Hippocampal formation (tissue), 2 donors: ENCODE results near the gene CARD14.
"Not testable (repeated sequence)": the region's sequence is repeated elsewhere in the genome, so short reads cannot be mapped to it uniquely, and the experiment has no call there.

Source experiments
- DNase-seq, 2 donors: peaks; one replicate each; lab custom pipeline; 2025; lab: John Stamatoyannopoulos, UW

The CARD14 gene

DNA sequence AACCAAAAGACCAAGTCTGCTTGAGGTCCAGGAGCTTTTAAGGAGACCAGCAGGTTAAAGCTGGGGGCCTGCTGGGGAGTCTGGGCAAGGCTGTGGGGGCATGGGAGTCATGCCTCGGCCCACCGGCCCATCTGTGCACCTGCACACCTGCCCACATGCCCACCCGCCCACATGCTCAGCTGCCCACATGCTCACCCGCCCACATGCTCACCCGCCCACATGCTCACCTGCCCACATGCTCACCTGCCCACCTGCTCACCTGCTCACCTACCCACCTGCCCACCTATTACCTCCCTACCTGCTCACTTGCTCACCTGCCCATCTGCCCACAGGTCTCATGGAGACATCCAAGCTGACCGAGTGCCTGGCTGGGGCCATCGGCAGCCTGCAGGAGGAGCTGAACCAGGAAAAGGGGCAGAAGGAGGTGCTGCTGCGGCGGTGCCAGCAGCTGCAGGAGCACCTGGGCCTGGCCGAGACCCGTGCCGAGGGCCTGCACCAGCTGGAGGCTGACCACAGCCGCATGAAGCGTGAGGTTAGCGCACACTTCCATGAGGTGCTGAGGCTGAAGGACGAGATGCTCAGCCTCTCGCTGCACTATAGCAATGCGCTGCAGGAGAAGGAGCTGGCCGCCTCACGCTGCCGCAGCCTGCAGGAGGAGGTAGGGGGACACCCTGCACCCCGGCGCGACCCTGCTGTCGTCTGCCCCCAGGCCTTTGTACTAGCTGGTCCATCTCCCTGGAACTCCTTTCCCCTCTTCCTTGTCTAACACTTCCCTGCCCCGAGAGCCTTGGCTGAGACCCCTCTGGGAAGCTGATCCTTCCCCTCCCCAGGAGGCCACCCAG is 14.0 kb downstream of the CARD14 start:
- no peak for DNase-seq

DNA sequence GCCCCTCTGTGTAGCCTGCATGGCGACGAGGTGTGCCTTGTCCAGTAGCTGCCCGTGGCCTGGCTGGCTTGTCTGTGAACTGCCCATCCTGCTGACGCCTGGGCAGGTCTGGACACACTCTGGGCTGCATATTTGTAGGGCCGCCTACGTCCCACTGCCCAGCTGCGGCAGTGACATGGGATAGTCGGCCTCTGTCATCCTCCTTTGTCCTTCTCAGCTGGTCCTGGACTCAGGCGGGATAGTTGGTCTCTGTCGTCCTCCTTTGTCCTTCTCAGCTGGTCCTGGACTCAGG is 14.5 kb downstream of the CARD14 start:
- DNase-seq: no peak

DNA sequence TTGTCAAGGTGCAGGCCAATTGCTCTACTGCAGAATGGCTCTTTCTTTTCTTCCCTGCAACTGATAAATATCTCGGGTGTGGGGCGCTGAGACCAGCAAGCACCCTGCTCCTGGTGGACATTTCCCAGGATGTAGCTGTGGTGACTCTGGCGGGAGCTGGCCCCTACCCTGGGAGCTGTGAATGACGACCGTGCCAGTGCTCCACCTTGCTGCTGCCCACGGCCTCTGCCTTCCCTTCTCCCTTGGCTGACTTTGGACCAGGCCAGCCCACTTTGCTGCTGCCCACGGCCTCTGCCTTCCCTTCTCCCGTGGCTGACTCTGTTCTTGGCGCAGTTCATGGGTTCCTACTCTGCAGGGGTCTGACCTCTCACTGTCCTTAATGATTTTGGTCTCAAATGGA is 16.1 kb downstream of the CARD14 start:
- no peak for DNase-seq

GRCh38 chr17:80187090-80187489 is 17.3 kb downstream of the CARD14 start:
- no peak for DNase-seq

DNA sequence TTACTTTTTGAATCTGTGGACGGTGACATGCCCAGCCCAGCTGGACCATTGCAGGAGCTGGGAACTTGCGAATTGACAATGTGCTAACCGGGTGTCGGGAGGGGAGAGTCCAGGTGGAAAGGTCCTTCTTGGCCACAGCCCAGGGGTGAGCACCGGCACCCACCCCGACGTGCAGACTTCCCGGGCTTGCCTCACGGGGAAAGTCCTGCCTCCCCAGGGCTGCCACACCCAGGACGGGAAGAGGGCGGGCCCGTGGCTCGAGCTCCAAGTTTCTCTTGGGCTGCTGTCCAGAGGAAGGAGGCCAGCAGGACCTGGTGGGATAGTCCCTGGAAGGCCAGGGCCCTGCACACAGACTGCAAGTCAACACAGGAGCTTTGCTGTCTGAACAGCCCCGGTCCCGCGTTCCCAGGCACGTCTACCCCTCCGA is 17.7 kb downstream of the CARD14 start:
- no peak for DNase-seq

- DNase-seq: no peak
Observed at GRCh38 chr17:80189611-80190010, 19.8 kb downstream of the CARD14 start.

- DNase-seq: no peak
Observed at GRCh38 chr17:80190716-80191115, 20.9 kb downstream of the CARD14 start.

DNA sequence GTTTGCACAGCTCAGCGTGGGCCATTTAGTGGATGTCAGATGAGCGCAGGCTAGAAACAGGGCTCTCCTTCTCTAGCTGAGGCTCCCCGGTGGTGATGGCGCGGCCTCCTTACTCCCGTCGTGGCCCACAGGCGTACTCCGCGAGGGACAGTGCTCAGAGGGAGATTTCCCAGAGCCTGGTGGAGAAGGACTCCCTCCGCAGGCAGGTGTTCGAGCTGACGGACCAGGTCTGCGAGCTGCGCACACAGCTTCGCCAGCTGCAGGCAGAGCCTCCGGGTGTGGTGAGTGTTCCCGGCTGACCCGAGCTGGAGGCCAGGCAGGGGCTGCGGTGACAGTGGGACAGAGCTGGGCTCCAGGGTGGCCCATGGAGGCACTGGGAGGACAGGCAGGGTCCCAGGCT is 21.4 kb downstream of the CARD14 start:
- DNase-seq: no peak

GRCh38 chr17:80191865-80192661 is 22.2 kb downstream of the CARD14 start:
- peak; percentile 23 to 34 for DNase-seq

DNA sequence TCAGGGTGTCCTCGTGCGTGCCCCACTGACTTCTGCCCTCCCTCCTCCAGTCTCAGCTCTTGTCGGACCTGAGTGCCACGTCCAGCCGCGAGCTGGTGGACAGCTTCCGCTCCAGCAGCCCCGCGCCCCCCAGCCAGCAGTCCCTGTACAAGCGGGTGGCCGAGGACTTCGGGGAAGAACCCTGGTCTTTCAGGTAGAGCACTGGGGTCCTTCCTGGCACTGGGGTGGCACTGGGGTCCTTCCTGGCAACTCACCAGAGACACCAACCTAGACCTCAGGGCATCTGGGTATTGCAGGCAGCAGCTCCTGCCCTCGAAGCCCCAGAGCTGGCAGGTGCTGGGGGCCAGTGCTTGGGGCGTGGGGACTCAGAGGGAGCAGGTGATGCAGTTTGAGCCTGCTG is 25.3 kb downstream of the CARD14 start:
- DNase-seq: no peak

DNA sequence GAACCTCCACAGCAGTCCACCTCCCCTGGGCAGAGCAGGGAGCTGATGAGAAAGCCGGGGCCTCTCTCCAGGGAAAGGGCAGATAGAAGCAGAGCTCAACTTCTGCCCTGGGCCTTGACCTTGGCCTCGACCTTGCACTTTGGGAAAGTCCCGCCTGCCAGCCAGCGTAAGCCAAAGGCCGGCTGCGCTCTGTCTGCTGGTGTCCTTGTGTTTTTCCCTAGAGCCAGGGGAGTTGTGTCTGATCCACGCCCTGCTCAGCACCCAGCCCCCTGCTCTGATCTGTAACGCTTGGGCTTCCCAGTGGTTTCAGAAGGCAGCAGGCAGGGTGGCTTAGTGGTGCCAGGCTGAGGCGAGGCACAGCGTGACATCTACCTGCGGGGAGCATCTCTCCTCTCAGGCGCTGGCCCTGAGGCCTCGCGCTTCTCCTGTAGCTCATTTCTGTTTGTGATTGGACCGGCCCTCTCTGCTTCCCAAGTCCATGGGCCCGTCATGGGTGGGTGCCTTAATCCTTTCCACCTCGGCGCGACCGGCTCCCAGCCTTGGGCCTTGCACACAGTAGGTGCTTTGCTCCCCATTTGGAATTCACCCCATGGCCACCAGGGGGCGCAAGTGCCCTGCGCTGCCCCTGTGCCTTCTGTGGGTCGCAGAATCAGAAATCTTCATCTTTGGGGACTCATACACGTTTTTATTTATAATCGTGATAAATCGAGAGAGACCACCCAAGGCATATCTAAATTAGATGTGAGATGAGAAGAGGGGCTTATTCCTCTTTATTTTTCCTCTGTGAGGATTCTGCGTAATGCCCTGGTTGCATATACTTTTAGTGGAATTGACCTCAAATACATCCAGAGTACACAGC is 26.1 kb downstream of the CARD14 start:
- DNase-seq: no peak

DNA sequence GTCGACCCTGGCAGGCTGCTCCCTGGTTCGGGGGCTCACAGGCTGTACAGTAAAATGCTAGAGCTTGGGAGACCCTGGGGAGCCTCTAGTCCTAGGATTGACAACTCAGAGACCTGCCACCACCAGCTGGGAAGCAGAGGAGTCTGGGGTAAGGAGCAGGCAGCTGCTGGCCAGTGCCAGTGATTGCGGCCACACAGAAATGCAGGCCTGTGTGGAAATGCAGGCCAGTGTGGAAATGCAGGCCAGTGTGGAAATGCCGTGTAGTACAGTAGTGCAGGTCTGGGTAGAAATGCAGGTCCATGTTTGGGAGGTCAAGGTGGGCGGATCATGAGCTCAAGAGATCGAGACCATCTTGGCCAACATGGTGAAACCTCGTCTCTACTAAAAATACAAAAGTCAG is 26.8 kb downstream of the CARD14 start:
- DNase-seq: no peak

- no peak for DNase-seq
Observed at GRCh38 chr17:80198144-80198661, 28.4 kb downstream of the CARD14 start.

GRCh38 chr17:80199295-80199694 is 29.5 kb downstream of the CARD14 start:
- DNase-seq: not testable (repeated sequence)

- DNase-seq: no peak
Observed at GRCh38 chr17:80201446-80201845, 31.6 kb downstream of the CARD14 start.

DNA sequence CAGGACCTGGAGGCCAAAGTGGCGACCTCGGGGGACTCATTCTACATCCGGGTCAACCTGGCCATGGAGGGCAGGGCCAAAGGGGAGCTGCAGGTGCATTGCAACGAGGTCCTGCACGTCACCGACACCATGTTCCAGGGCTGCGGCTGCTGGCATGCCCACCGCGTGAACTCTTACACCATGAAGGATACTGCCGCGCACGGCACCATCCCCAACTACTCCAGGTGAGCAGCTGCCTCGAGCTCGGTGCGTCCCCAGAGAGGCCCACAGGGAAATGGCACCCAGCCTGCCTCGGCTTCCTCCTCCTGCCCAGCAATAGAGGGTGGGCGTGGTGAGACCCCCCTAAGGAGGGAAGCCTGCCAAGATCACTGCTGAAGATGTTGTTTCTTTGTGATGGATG is 32.4 kb downstream of the CARD14 start:
- DNase-seq: no peak

DNA sequence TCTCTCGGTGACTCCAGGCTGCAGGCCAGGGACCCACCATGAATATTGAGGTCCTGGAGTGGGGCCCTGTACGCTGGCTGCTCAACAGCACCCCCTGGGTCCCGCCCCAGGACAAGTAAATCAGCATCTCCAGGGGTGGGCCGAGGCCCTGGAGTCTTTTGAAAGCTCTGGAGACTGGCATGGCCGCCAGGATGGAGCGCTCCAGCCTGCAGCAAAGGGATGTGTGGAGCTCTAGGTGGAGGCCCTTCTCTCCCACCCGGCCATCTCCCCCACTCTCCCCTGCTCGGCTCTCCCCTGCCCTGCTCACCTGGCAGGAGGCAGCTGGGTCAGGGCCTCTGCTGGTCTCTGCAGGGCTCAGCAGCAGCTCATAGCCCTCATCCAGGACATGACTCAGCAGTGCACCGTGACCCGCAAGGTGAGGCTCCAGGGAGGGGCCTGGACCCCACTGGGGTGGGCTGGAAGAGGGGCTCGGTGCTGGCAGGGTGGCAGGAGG is 33.7 kb downstream of the CARD14 start:
- no peak for DNase-seq

- DNase-seq: no peak
Observed at GRCh38 chr17:80204626-80205468, 35.0 kb downstream of the CARD14 start.

GRCh38 chr17:80205811-80206210 is 36.0 kb downstream of the CARD14 start:
- no peak for DNase-seq

GRCh38 chr17:80208050-80208449 is 38.2 kb downstream of the CARD14 start:
- no peak for DNase-seq

DNA sequence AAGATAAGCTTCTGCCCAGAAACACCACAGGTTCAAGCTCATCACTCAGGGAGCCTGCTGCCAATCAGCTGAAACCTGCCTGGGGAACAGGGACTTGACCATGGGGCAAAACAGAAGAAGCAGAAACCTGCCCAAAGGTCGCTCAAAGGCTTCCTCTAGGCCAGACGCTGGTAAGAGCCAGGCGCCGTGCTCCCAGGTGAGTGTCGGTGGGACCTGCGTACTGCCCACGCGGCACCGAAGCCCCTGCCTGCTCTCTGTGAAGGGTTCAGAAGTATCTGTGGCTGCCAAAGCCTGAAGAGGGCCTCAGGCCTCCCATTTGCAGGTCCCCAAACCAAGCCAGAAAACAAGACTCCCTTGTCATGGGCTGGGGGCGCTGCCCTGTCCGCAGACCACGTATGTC is 39.9 kb downstream of the CARD14 start:
- no peak for DNase-seq
